ENCODE results near the gene PRR5L. TPM values are rescaled to one million over a fixed set of nuclear protein-coding genes. Genes with fewer than 3 reads are reported as not detected.
"Not testable (repeated sequence)": the region's sequence is repeated elsewhere in the genome, so short reads cannot be mapped to it uniquely, and the experiment has no call there.

The PRR5L gene
- total and polyA plus RNA-seq, 2 donors (not counting 1 experiment from before 2014, with no cell fraction given), result 4.0 to 5.9 TPM

DNA sequence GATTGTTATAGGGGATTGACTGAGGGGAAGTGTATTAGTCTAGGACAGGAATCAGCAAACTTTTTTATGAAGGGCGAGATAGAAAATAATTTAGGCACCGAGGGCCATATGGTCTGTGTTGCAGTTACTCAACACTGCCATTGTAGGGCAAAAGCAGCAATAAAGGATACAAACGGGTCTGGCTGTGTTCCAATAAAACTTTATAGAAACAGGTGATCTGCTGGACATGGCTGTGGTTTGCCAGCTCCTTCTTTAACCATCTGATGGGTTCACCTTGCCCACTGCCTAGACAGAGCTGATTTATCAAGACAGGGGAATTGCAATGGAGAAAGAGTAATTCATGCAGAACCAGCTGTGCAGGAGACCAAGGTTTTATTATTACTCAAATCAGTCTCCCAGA lies 20.0 kb downstream of the PRR5L start:
- no peak for ATAC-seq (ENCODE audit: low read depth)
- no peak overlapping the region for H3K4me3 Mint-ChIP-seq
- DNase-seq, result no peak
- H3K4me1 Mint-ChIP-seq, result no peaks in the 10 kb centered on the region
- 76% methylated on average over 3 of the region's 3 CpGs for WGBS (ENCODE audit: insufficient coverage)
- peaks cover 39% of the 10 kb centered on the region for H3K27me3 Mint-ChIP-seq
- H2AFZ ChIP-seq (ENCODE audit: insufficient read depth, low read depth, low read length, poor library complexity, severe bottlenecking), result no peak overlapping the region
- no peaks in the 10 kb centered on the region for H3K36me3 ChIP-seq (replicated peaks in 1 of 2; ENCODE audit: control extremely low read depth in 1 of 2, control insufficient read depth in 1 of 2, extremely low read depth in 1 of 2, insufficient read depth in 2 of 2, low read length in 1 of 2)
- H3K79me2 ChIP-seq (ENCODE audit: control insufficient read depth, insufficient read depth, low read length), result no peaks in the 10 kb centered on the region
- H3K27ac ChIP-seq (ENCODE audit: low read length in 2 of 2), result no peak overlapping the region
- peaks cover 0 to 8% (median 4%) of the 10 kb centered on the region in 4 experiments for H3K27me3 ChIP-seq (replicated peaks in 1 of 4; ENCODE audit: control extremely low read depth in 1 of 4, control insufficient read depth in 3 of 4, insufficient read depth in 4 of 4, low read length in 3 of 4)
- H4K20me1 ChIP-seq (ENCODE audit: control insufficient read depth, insufficient read depth, low read length, poor library complexity, severe bottlenecking), result no peaks in the 10 kb centered on the region
- intact Hi-C loops (cut with micrococcal nuclease), result no loop called here
- no peaks in the 10 kb centered on the region for H3K9me3 Mint-ChIP-seq (ENCODE audit: insufficient read depth)
- CTCF ChIA-PET, result no interaction called here
- no peak for TF ChIP-seq CTCF (IDR thresholded peaks at IDR 0.05)
- H3K9me3 ChIP-seq (ENCODE audit: control extremely low read depth in 1 of 3, control insufficient read depth in 2 of 3, insufficient read depth in 1 of 3, low read length in 2 of 3), result no peaks in the 10 kb centered on the region
- H3K9ac ChIP-seq (ENCODE audit: low read length), result no peak overlapping the region
- POLR2A ChIA-PET, result no interaction called here
- H3K4me1 ChIP-seq (ENCODE audit: control insufficient read depth in 2 of 2, insufficient read depth in 2 of 2, low read length in 2 of 2), result no peaks in the 10 kb centered on the region
- no peak overlapping the region for H3K4me3 ChIP-seq (ENCODE audit: control extremely low read depth in 1 of 5, extremely low read depth in 1 of 5, insufficient read depth in 1 of 5, low read depth in 2 of 5, low read length in 4 of 5)
- H3K27ac Mint-ChIP-seq, result no peak overlapping the region
- H3K4me2 ChIP-seq (replicated peaks; ENCODE audit: low read depth, low read length, poor library complexity, severe bottlenecking), result no peak overlapping the region

DNA sequence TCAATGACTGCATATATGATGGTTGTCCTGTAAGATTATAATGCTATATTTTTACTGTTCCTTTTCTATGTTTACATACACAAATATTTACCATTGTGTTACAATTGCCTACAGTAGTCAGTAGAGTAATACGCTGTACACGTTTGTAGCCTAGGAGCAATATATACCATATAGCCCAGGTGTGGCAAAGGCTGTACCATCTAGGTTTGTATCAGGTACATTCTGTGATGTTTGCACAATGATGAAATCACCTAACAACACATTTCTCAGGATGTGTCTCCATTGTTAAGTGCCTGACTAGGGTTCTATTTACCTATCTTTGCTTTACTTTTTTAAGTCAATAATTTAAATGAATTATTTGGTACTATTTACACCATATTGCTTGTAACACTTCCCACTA lies 21.9 kb downstream of the PRR5L start:
- Histone ChIP-seq H3K27me3 (replicated peaks in 1 of 4; ENCODE audit: control extremely low read depth in 1 of 4, control insufficient read depth in 3 of 4, insufficient read depth in 4 of 4, low read length in 3 of 4) (peaks cover 0 to 7% (median 0%) of the 10 kb centered on the region in 4 experiments), H3K4me2 (replicated peaks; ENCODE audit: low read depth, low read length, poor library complexity, severe bottlenecking) (no peak overlapping the region), H2AFZ (ENCODE audit: insufficient read depth, low read depth, low read length, poor library complexity, severe bottlenecking) (no peak overlapping the region), H3K9ac (ENCODE audit: low read length) (no peak overlapping the region), H4K20me1 (ENCODE audit: control insufficient read depth, insufficient read depth, low read length, poor library complexity, severe bottlenecking) (no peaks in the 10 kb centered on the region), H3K79me2 (ENCODE audit: control insufficient read depth, insufficient read depth, low read length) (no peaks in the 10 kb centered on the region), H3K4me3 (ENCODE audit: control extremely low read depth in 1 of 5, extremely low read depth in 1 of 5, insufficient read depth in 1 of 5, low read depth in 2 of 5, low read length in 4 of 5) (no peak overlapping the region), H3K36me3 (replicated peaks in 1 of 2; ENCODE audit: control extremely low read depth in 1 of 2, control insufficient read depth in 1 of 2, extremely low read depth in 1 of 2, insufficient read depth in 2 of 2, low read length in 1 of 2) (no peaks in the 10 kb centered on the region), H3K4me1 (ENCODE audit: control insufficient read depth in 2 of 2, insufficient read depth in 2 of 2, low read length in 2 of 2) (no peaks in the 10 kb centered on the region), H3K9me3 (ENCODE audit: control extremely low read depth in 1 of 3, control insufficient read depth in 2 of 3, insufficient read depth in 1 of 3, low read length in 2 of 3) (no peaks in the 10 kb centered on the region), H3K27ac (ENCODE audit: low read length in 2 of 2) (no peak overlapping the region)
- Mint-ChIP-seq H3K4me1 (no peaks in the 10 kb centered on the region), H3K9me3 (ENCODE audit: insufficient read depth) (no peaks in the 10 kb centered on the region), H3K27me3 (peaks cover 31% of the 10 kb centered on the region), H3K27ac (no peak overlapping the region), H3K4me3 (no peak overlapping the region)
- TF ChIP-seq CTCF (IDR thresholded peaks at IDR 0.05) (no peak), EZH2 (IDR thresholded peaks at IDR 0.05; ENCODE audit: borderline replicate concordance, insufficient read depth, low read depth, low read length, poor library complexity, severe bottlenecking) (no peak)
- intact Hi-C loops (cut with micrococcal nuclease), result no loop called here
- WGBS (ENCODE audit: insufficient coverage), result no CpG with 5 or more reads among the region's 2 CpGs
- DNase-seq (no peak), ATAC-seq (ENCODE audit: low read depth) (no peak)
- CTCF ChIA-PET, result no interaction called here
- POLR2A ChIA-PET, result no interaction called here

GRCh38 chr11:36324956-36325355 lies 28.9 kb downstream of the PRR5L start:
- H3K9ac ChIP-seq (ENCODE audit: low read length); H3K4me3 ChIP-seq (ENCODE audit: control extremely low read depth in 1 of 5, extremely low read depth in 1 of 5, insufficient read depth in 1 of 5, low read depth in 2 of 5, low read length in 4 of 5); H3K36me3 ChIP-seq (replicated peaks in 1 of 2; ENCODE audit: control extremely low read depth in 1 of 2, control insufficient read depth in 1 of 2, extremely low read depth in 1 of 2, insufficient read depth in 2 of 2, low read length in 1 of 2); H3K79me2 ChIP-seq (ENCODE audit: control insufficient read depth, insufficient read depth, low read length); H3K4me3 Mint-ChIP-seq; H2AFZ ChIP-seq (ENCODE audit: insufficient read depth, low read depth, low read length, poor library complexity, severe bottlenecking); H4K20me1 ChIP-seq (ENCODE audit: control insufficient read depth, insufficient read depth, low read length, poor library complexity, severe bottlenecking); intact Hi-C loops (cut with micrococcal nuclease); H3K27me3 Mint-ChIP-seq; H3K9me3 Mint-ChIP-seq (ENCODE audit: insufficient read depth); ATAC-seq (ENCODE audit: low read depth); H3K27me3 ChIP-seq (replicated peaks in 1 of 4; ENCODE audit: control extremely low read depth in 1 of 4, control insufficient read depth in 3 of 4, insufficient read depth in 4 of 4, low read length in 3 of 4); H3K4me2 ChIP-seq (replicated peaks; ENCODE audit: low read depth, low read length, poor library complexity, severe bottlenecking); H3K9me3 ChIP-seq (ENCODE audit: control extremely low read depth in 1 of 3, control insufficient read depth in 2 of 3, insufficient read depth in 1 of 3, low read length in 2 of 3); CTCF ChIA-PET; DNase-seq; H3K27ac Mint-ChIP-seq; H3K27ac ChIP-seq (ENCODE audit: low read length in 2 of 2); POLR2A ChIA-PET: not testable (repeated sequence)
- H3K4me1 ChIP-seq (ENCODE audit: control insufficient read depth in 2 of 2, insufficient read depth in 2 of 2, low read length in 2 of 2), result peaks cover 11 to 13% of the 10 kb centered on the region in 2 donors
- 97% methylated on average over 15 of the region's 15 CpGs for WGBS (ENCODE audit: insufficient coverage)
- H3K4me1 Mint-ChIP-seq, result peaks cover 12% of the 10 kb centered on the region
